ENCODE measurements around the gene PHACTR1. TPM values are rescaled to one million over a fixed set of nuclear protein-coding genes. Genes with fewer than 3 reads are reported as not detected.

Gene PHACTR1
- polyA plus RNA-seq, 1 of the 3 experiments (the other 2 are of a cell fraction), result 0.12 TPM

DNA sequence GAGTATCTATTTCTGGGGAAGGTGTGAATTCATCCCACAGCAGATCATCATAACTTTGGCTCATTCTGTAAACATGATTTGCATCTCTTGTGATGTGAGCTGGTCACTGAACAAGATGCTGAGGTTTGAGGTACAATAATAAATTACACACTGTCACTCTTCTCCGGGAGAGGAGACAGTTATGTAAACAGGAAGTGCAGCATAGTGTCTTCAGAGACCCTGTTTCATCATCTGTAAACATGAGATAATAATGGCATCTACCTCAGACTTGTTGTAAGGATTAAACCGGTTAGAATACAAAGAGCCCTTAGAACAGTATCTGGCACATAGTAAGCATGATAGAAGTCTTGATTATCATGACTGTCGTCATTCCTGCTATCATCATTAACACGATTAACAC lies 486.6 kb downstream of the PHACTR1 start:
- H3K36me3 ChIP-seq (replicated peaks in 1 of 2; ENCODE audit: control insufficient read depth in 1 of 2, insufficient read depth in 2 of 2, low read length in 1 of 2), result no peaks in the 10 kb centered on the region

More for the DNA sequence above, 486.6 kb downstream of the PHACTR1 start:
- Histone ChIP-seq H3K4me3 (ENCODE audit: low read depth in 2 of 2, low read length in 1 of 2) (no peak overlapping the region), H3K4me1 (ENCODE audit: control insufficient read depth in 1 of 2, insufficient read depth in 2 of 2, low read depth in 1 of 2, low read length in 1 of 2) (peaks cover 0 to under 1% of the 10 kb centered on the region in 2 experiments; a peak in 1 of 4 replicates), H3K9ac (no peak overlapping the region), H3K9me2 (no peaks in the 10 kb centered on the region), H4K20me1 (ENCODE audit: insufficient read depth) (no peaks in the 10 kb centered on the region), H2AFZ (ENCODE audit: low read depth) (no peak overlapping the region), H3F3A (replicated peaks; ENCODE audit: insufficient read depth) (no peaks in the 10 kb centered on the region), H3K4me2 (no peak overlapping the region), H3K27ac (ENCODE audit: low read depth in 2 of 2, low read length in 1 of 2) (no peak overlapping the region), H3K9me3 (no peaks in the 10 kb centered on the region), H3K79me2 (ENCODE audit: insufficient read depth) (no peaks in the 10 kb centered on the region), H3K27me3 (ENCODE audit: insufficient read depth) (no peaks in the 10 kb centered on the region)
- DNase-seq, result no peak
- CTCF ChIA-PET, result no interaction called here
- 42% methylated on average over 4 of the region's 4 CpGs for WGBS (ENCODE audit: low lambda C conversion rate)
- POLR2A ChIA-PET, result no interaction called here
- TF ChIP-seq, protein P1, sequence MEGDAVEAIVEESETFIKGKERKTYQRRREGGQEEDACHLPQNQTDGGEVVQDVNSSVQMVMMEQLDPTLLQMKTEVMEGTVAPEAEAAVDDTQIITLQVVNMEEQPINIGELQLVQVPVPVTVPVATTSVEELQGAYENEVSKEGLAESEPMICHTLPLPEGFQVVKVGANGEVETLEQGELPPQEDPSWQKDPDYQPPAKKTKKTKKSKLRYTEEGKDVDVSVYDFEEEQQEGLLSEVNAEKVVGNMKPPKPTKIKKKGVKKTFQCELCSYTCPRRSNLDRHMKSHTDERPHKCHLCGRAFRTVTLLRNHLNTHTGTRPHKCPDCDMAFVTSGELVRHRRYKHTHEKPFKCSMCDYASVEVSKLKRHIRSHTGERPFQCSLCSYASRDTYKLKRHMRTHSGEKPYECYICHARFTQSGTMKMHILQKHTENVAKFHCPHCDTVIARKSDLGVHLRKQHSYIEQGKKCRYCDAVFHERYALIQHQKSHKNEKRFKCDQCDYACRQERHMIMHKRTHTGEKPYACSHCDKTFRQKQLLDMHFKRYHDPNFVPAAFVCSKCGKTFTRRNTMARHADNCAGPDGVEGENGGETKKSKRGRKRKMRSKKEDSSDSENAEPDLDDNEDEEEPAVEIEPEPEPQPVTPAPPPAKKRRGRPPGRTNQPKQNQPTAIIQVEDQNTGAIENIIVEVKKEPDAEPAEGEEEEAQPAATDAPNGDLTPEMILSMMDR (IDR thresholded peaks at IDR 0.05), result no peak
- no peak for TF ChIP-seq SMC3 (IDR thresholded peaks at IDR 0.05; ENCODE audit: low read depth, low read length)
- TF ChIP-seq MEF2A (IDR thresholded peaks at IDR 0.05; ENCODE audit: borderline replicate concordance, low read depth), result no peak
- TF ChIP-seq, protein P2, sequence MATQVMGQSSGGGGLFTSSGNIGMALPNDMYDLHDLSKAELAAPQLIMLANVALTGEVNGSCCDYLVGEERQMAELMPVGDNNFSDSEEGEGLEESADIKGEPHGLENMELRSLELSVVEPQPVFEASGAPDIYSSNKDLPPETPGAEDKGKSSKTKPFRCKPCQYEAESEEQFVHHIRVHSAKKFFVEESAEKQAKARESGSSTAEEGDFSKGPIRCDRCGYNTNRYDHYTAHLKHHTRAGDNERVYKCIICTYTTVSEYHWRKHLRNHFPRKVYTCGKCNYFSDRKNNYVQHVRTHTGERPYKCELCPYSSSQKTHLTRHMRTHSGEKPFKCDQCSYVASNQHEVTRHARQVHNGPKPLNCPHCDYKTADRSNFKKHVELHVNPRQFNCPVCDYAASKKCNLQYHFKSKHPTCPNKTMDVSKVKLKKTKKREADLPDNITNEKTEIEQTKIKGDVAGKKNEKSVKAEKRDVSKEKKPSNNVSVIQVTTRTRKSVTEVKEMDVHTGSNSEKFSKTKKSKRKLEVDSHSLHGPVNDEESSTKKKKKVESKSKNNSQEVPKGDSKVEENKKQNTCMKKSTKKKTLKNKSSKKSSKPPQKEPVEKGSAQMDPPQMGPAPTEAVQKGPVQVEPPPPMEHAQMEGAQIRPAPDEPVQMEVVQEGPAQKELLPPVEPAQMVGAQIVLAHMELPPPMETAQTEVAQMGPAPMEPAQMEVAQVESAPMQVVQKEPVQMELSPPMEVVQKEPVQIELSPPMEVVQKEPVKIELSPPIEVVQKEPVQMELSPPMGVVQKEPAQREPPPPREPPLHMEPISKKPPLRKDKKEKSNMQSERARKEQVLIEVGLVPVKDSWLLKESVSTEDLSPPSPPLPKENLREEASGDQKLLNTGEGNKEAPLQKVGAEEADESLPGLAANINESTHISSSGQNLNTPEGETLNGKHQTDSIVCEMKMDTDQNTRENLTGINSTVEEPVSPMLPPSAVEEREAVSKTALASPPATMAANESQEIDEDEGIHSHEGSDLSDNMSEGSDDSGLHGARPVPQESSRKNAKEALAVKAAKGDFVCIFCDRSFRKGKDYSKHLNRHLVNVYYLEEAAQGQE (IDR thresholded peaks at IDR 0.05; ENCODE audit: low read depth, low read length), result no peak
- TF ChIP-seq POLR2AphosphoS5 (IDR thresholded peaks at IDR 0.05; ENCODE audit: low read depth, low read length), result no peak
- TF ChIP-seq FOXM1 (IDR thresholded peaks at IDR 0.05; ENCODE audit: low read depth), result no peak
- no peak for TF ChIP-seq FOXJ3 (CRISPR knock-in tag; IDR thresholded peaks at IDR 0.05)
- TF ChIP-seq, protein P3, sequence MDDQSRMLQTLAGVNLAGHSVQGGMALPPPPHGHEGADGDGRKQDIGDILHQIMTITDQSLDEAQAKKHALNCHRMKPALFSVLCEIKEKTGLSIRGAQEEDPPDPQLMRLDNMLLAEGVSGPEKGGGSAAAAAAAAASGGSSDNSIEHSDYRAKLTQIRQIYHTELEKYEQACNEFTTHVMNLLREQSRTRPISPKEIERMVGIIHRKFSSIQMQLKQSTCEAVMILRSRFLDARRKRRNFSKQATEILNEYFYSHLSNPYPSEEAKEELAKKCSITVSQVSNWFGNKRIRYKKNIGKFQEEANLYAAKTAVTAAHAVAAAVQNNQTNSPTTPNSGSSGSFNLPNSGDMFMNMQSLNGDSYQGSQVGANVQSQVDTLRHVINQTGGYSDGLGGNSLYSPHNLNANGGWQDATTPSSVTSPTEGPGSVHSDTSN (IDR thresholded peaks at IDR 0.05), result no peak
- TF ChIP-seq, protein P4, sequence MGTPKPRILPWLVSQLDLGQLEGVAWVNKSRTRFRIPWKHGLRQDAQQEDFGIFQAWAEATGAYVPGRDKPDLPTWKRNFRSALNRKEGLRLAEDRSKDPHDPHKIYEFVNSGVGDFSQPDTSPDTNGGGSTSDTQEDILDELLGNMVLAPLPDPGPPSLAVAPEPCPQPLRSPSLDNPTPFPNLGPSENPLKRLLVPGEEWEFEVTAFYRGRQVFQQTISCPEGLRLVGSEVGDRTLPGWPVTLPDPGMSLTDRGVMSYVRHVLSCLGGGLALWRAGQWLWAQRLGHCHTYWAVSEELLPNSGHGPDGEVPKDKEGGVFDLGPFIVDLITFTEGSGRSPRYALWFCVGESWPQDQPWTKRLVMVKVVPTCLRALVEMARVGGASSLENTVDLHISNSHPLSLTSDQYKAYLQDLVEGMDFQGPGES (IDR thresholded peaks at IDR 0.05; ENCODE audit: low read depth, low read length), result no peak
- no peak for TF ChIP-seq SIN3A (IDR thresholded peaks at IDR 0.05; ENCODE audit: borderline replicate concordance, low read depth, low read length)
- no peak for TF ChIP-seq FOSL2 (IDR thresholded peaks at IDR 0.05; ENCODE audit: borderline replicate concordance, low read depth)
- TF ChIP-seq TAF1 (IDR thresholded peaks at IDR 0.05; ENCODE audit: borderline replicate concordance, low read depth, low read length), result no peak
- no peak for TF ChIP-seq RAD21 (IDR thresholded peaks at IDR 0.05; ENCODE audit: low read length)
- TF ChIP-seq, protein P5, sequence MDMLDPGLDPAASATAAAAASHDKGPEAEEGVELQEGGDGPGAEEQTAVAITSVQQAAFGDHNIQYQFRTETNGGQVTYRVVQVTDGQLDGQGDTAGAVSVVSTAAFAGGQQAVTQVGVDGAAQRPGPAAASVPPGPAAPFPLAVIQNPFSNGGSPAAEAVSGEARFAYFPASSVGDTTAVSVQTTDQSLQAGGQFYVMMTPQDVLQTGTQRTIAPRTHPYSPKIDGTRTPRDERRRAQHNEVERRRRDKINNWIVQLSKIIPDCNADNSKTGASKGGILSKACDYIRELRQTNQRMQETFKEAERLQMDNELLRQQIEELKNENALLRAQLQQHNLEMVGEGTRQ (IDR thresholded peaks at IDR 0.05; ENCODE audit: borderline replicate concordance, low read depth, low read length), result no peak
- TF ChIP-seq EZH2phosphoT487 (IDR thresholded peaks at IDR 0.05; ENCODE audit: borderline replicate concordance, low read depth), result no peak
- no peak for TF ChIP-seq NRF1 (IDR thresholded peaks at IDR 0.05; ENCODE audit: low read depth, low read length)
- no peak for TF ChIP-seq MXI1 (IDR thresholded peaks at IDR 0.05; ENCODE audit: low read depth, low read length)
- TF ChIP-seq GABPA (IDR thresholded peaks at IDR 0.05; ENCODE audit: low read depth), result no peak
- no peak for TF ChIP-seq CHD2 (IDR thresholded peaks at IDR 0.05; ENCODE audit: low read length, partially characterized antibody)
- no peak for TF ChIP-seq RXRA (IDR thresholded peaks at IDR 0.05; ENCODE audit: borderline replicate concordance, low read depth)

Data from SK-N-SH (cell line).